Endothelial cell of umbilical vein (primary cell): ENCODE measurements around the gene RPH3AL. TPM values are rescaled to one million over a fixed set of nuclear protein-coding genes. Genes with fewer than 3 reads are reported as not detected.

Experiments used
- BruUV-seq: library from RNA; stranded (reverse); fragments of 400-500 nt; replicated peaks from 2 replicates; lab custom pipeline; 2021; lab: Mats Ljungman, UMichigan
- CTCF ChIA-PET: fragments of 300-600, 350-600 bp; sonication (Branson Sonifier 250); formaldehyde crosslinking; loops from one replicate; lab custom pipeline; 2021; ENCODE audit warnings: antibody characterized with exemption, inconsistent platforms; lab: Charles Lee
- POLR2A ChIA-PET: fragments of 300-600, 350-600 bp; sonication (Branson Sonifier 250); formaldehyde crosslinking; loops from one replicate; lab custom pipeline; 2021; ENCODE audit warnings: antibody characterized with exemption, inconsistent platforms; lab: Charles Lee
- DNase-seq: peaks from one replicate; pipeline ENCODE4 v3.0.0-alpha.2; 2011; ENCODE audit warnings: low read depth, low spot score
- FAIRE-seq: peaks from 2 replicates; lab custom pipeline; 2011; peaks lifted over from hg19 to GRCh38; lab: Jason Lieb, UNC
- H2AFZ ChIP-seq: 2 replicates; pipeline ENCODE4 v1.6.0; 2012; ENCODE audit warnings: low read depth, low read length, control low read depth, inconsistent platforms
- H3K27ac ChIP-seq: 2 replicates; pipeline ENCODE4 v1.5.1; 2011; ENCODE audit warnings: low read depth, mild to moderate bottlenecking, control low read depth, low read length, moderate library complexity; ENCODE audit not compliant: insufficient read depth
- H3K27me3 ChIP-seq, 2 experiments: 2 replicates each; pipeline versions ENCODE4 v1.6.0 to v1.6.1; 2011; ENCODE audit warnings: low read length in 2 of 2, mixed read lengths in 1 of 2; ENCODE audit not compliant: control insufficient read depth in 2 of 2, insufficient read depth in 2 of 2
- H3K36me3 ChIP-seq, 2 experiments: 2 replicates in 1 of 2; 3 replicates in 1 of 2; pipeline ENCODE4 v1.5.1; 2011; ENCODE audit warnings: low read length in 2 of 2, mild to moderate bottlenecking in 1 of 2, moderate library complexity in 1 of 2; ENCODE audit not compliant: control insufficient read depth in 2 of 2, insufficient read depth in 2 of 2; ENCODE audit errors: extremely low read depth in 1 of 2
- H3K4me1 ChIP-seq: 3 replicates; pipeline ENCODE4 v1.5.1; 2011; ENCODE audit warnings: mild to moderate bottlenecking, low read length; ENCODE audit not compliant: control insufficient read depth, insufficient read depth; ENCODE audit errors: extremely low read depth
- H3K4me2 ChIP-seq: 2 replicates; pipeline ENCODE4 v1.6.1; 2011; ENCODE audit warnings: low read length, control low read depth, mixed read lengths; ENCODE audit not compliant: insufficient read depth
- H3K4me3 ChIP-seq, 3 experiments: fragments of 200-600 bp in 1 of 3; sonication (generic), shearing (Covaris generic) in 1 of 3; replicated peaks in 1 of 3; 2 replicates each; pipeline ENCODE4 v1.5.1; 2011 to 2016; ENCODE audit warnings: control low read depth in 3 of 3, low read length in 3 of 3, mild to moderate bottlenecking in 2 of 3, inconsistent platforms in 1 of 3, low read depth in 1 of 3, moderate library complexity in 1 of 3; ENCODE audit not compliant: insufficient read depth in 1 of 3
- H3K79me2 ChIP-seq: 2 replicates; pipeline ENCODE4 v1.6.0; 2012; ENCODE audit warnings: low read length, inconsistent platforms; ENCODE audit not compliant: control insufficient read depth, insufficient read depth
- H3K9ac ChIP-seq: replicated peaks from 2 replicates; pipeline ENCODE3; 2011; ENCODE audit warnings: low read length, control low read depth; ENCODE audit not compliant: insufficient read depth; ENCODE audit errors: extremely low read depth
- H3K9me1 ChIP-seq: replicated peaks from 3 replicates; pipeline ENCODE4 v1.6.0; 2011; ENCODE audit warnings: mild to moderate bottlenecking, low read length; ENCODE audit not compliant: control insufficient read depth, insufficient read depth; ENCODE audit errors: extremely low read depth
- H3K9me3 ChIP-seq: replicated peaks from 2 replicates; pipeline ENCODE4 v1.5.1; 2012; ENCODE audit warnings: low read length, inconsistent platforms; ENCODE audit not compliant: control insufficient read depth, insufficient read depth
- H4K20me1 ChIP-seq: replicated peaks from 2 replicates; pipeline ENCODE3; 2011; ENCODE audit warnings: mild to moderate bottlenecking, low read length; ENCODE audit not compliant: control insufficient read depth, insufficient read depth; ENCODE audit errors: extremely low read depth
- CTCF ChIP-seq, 2 donors: IDR thresholded peaks; 1 replicate in 1 of 2; 2 replicates in 1 of 2; pipeline ENCODE4 v1.5.1; 2011; ENCODE audit warnings: low read length in 2 of 2, mild to moderate bottlenecking in 2 of 2, moderate library complexity in 2 of 2, control low read depth in 1 of 2, inconsistent platforms in 1 of 2, low read depth in 1 of 2; ENCODE audit not compliant: insufficient read depth in 1 of 2; ENCODE audit errors: extremely low read depth in 1 of 2
- EZH2 ChIP-seq: IDR thresholded peaks from 2 replicates; pipeline ENCODE4 v1.6.1; 2012; ENCODE audit warnings: borderline replicate concordance, low read depth, mild to moderate bottlenecking, moderate library complexity, low read length, inconsistent platforms; ENCODE audit not compliant: severe bottlenecking
- FOS ChIP-seq: IDR thresholded peaks from 2 replicates; pipeline ENCODE4 v1.6.1; 2011; ENCODE audit warnings: mild to moderate bottlenecking, low read length, moderate library complexity, borderline replicate concordance; ENCODE audit not compliant: insufficient read depth
- GATA2 ChIP-seq: IDR thresholded peaks from 2 replicates; pipeline ENCODE4 v1.7.0; 2011; ENCODE audit warnings: low read depth, mild to moderate bottlenecking, moderate library complexity, mixed read lengths, low read length; ENCODE audit not compliant: insufficient read length, insufficient read depth
- JUN ChIP-seq: IDR thresholded peaks from 2 replicates; pipeline ENCODE4 v1.6.1; 2011; ENCODE audit warnings: borderline replicate concordance, low read depth; ENCODE audit not compliant: insufficient read length, insufficient read depth
- MAX ChIP-seq: IDR thresholded peaks from 2 replicates; pipeline ENCODE4 v1.6.1; 2011; ENCODE audit not compliant: insufficient read depth, insufficient read length
- MYC ChIP-seq: IDR thresholded peaks from one replicate; pipeline ENCODE4 v1.6.1; 2011; ENCODE audit warnings: mild to moderate bottlenecking, low read depth, low read length
- POLR2A ChIP-seq: IDR thresholded peaks from 2 replicates; pipeline ENCODE4 v1.6.1; 2012; ENCODE audit warnings: low read depth, mild to moderate bottlenecking, control low read depth, low read length
- POLR2AphosphoS5 ChIP-seq: IDR thresholded peaks from 2 replicates; pipeline ENCODE4 v1.6.1; 2012; ENCODE audit warnings: low read depth, mild to moderate bottlenecking, control low read depth, low read length, moderate library complexity; ENCODE audit not compliant: insufficient read depth
- dilution Hi-C: fragments of 300-500 bp; cut with MboI; formaldehyde crosslinking; loops from one replicate; pipeline ENCODE4 v1.15.0; 2019; ENCODE audit warnings: low sequenced_read_pairs; ENCODE audit not compliant: extremely low pct_ligation_motif_present
- intact Hi-C: fragments of 100-400 bp; cut with micrococcal nuclease; formaldehyde crosslinking; loops from one replicate; pipeline ENCODE4 v1.10.0; 2022
- polyA plus RNA-seq, 4 experiments: library from polyadenylated mRNA; depleted of rRNA in 3 of 4; stranded (reverse) in 3 of 4; unstranded in 1 of 4; fragments of >200 nt; gene quantifications; 2 replicates each; pipeline versions ENCODE4 v1.2.1 to v1.2.3, GENCODE V29; 2011 to 2012; ENCODE audit warnings: missing spikeins in 1 of 4
- total RNA-seq: library from RNA; stranded (reverse); gene quantifications from 2 replicates; pipeline ENCODE4 v1.2.3, GENCODE V29; 2021

The RPH3AL gene
- total and polyA plus RNA-seq, 2 donors (not counting 3 experiments of a cell fraction or from before 2014, with no cell fraction given): 4.1 to 7.0 TPM

- Histone ChIP-seq H3K4me1 (peaks cover 8% of the 10 kb centered on the region), H3K9me3 (no peaks in the 10 kb centered on the region), H3K9me1 (no peaks in the 10 kb centered on the region), H3K4me3 (no peak overlapping the region), H4K20me1 (no peaks in the 10 kb centered on the region), H3K27ac (no peak overlapping the region), H3K36me3 (no peaks in the 10 kb centered on the region), H3K79me2 (no peaks in the 10 kb centered on the region), H3K9ac (no peak overlapping the region), H2AFZ (no peak overlapping the region), H3K4me2 (no peak overlapping the region), H3K27me3 (no peaks in the 10 kb centered on the region)
- dilution Hi-C loops (no loop called here), intact Hi-C loops (no loop called here)
- CTCF ChIA-PET: no interaction called here
- POLR2A ChIA-PET: no interaction called here
- FAIRE-seq (no peak), DNase-seq (no peak)
- TF ChIP-seq POLR2A: no peak
- no TSS peak for BruUV-seq
Observed at GRCh38 chr17:357644-358043, 5.0 kb upstream of the RPH3AL start.

GRCh38 chr17:356671-357434 is 4.2 kb upstream of the RPH3AL start:
- Histone ChIP-seq H3K4me1 (peaks cover 16% of the 10 kb centered on the region), H3K9me3 (no peaks in the 10 kb centered on the region), H4K20me1 (no peaks in the 10 kb centered on the region), H3K79me2 (no peaks in the 10 kb centered on the region), H2AFZ (no peak overlapping the region), H3K27me3 (no peaks in the 10 kb centered on the region), H3K4me2 (no peak overlapping the region), H3K27ac (no peak overlapping the region), H3K9ac (no peak overlapping the region), H3K4me3 (no peak overlapping the region), H3K36me3 (no peaks in the 10 kb centered on the region), H3K9me1 (no peaks in the 10 kb centered on the region)
- FAIRE-seq (no peak), DNase-seq (no peak)
- CTCF ChIA-PET: no interaction called here
- POLR2A ChIA-PET: no interaction called here
- no peak for TF ChIP-seq EZH2
- TF ChIP-seq POLR2A: no peak
- no peak for TF ChIP-seq MAX
- TF ChIP-seq GATA2: no peak
- no peak for TF ChIP-seq POLR2AphosphoS5
- no peak for TF ChIP-seq JUN
- no peak for TF ChIP-seq FOS
- no peak for TF ChIP-seq CTCF (IDR thresholded peaks at IDR 0.05; ENCODE audit: extremely low read depth in 1 of 2, insufficient read depth in 1 of 2, low read depth in 1 of 2, low read length in 2 of 2)
- TF ChIP-seq MYC: no peak
- intact Hi-C loops: no loop called here
- dilution Hi-C loops: no loop called here
- no TSS peak for BruUV-seq
